HK-2 (cell line): ENCODE measurements around the gene NEU4.
"Not testable (repeated sequence)": the region's sequence is repeated elsewhere in the genome, so short reads cannot be mapped to it uniquely, and the experiment has no call there.

ENCODE experiments used
- DNase-seq: peaks from one replicate; pipeline ENCODE4 v3.0.0-alpha.2; 2018; ENCODE audit not compliant: unreplicated experiment

NEU4 gene, protein sequence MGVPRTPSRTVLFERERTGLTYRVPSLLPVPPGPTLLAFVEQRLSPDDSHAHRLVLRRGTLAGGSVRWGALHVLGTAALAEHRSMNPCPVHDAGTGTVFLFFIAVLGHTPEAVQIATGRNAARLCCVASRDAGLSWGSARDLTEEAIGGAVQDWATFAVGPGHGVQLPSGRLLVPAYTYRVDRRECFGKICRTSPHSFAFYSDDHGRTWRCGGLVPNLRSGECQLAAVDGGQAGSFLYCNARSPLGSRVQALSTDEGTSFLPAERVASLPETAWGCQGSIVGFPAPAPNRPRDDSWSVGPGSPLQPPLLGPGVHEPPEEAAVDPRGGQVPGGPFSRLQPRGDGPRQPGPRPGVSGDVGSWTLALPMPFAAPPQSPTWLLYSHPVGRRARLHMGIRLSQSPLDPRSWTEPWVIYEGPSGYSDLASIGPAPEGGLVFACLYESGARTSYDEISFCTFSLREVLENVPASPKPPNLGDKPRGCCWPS

DNA sequence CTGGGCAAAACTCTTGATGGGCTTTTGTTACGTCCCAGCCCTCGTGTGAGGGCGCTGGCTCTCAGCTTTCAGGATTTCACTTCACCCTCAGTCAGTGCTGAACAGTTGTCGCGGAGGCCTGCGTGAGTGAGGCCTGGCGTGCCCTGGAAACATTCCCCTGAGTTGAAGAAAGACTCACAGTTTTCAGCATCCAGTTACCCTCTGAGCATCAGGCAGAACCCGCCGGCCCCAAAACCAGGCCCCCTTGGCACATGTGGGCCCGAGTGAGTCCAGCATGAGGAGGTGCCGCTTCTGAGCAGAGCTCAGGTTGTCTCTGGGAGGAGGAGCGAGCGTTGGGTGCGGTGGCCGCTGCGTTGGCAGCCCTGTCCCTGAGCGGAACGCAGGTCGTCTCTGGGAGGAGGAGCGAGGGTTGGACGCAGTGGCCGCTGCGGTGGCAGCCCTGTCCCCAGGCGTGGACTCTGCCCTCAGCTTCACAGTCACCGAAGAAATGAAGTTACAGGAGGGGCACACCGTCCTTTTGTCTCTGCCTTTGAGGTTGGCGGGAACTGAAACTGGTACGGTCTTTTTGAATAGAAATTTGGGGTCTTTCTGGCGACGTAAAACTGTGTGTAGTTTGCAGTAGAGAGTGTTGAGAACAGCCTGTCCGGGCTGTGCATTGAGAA, at the start of gene NEU4:
TSS of gene NEU4 (plus strand) at position 473 of the 662 bp plus-strand sequence. CDS start 5,292 bp downstream, outside the sequence.
- DNase-seq, result no peak

DNA sequence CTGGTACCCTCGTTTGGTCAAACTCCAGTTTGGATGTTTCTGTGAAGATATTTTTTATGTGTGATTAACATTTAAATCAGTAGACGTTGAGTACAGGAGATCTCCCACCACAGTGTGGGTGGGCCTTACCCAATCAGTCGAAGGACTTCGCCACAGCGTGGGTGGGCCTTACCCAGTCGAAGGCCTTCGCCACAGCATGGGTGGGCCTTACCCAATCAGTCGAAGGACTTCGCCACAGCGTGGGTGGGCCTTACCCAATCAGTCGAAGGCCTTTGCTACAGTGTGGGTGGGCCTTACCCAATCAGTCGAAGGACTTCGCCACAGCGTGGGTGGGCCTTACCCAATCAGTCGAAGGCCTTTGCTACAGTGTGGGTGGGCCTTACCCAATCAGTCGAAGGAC, 49.1 kb upstream of the NEU4 start:
- not testable (repeated sequence) for DNase-seq

GRCh38 chr2:241760301-241760771, 48.7 kb upstream of the NEU4 start:
- no peak for DNase-seq

GRCh38 chr2:241762321-241762932, 46.6 kb upstream of the NEU4 start:
- no peak for DNase-seq

DNA sequence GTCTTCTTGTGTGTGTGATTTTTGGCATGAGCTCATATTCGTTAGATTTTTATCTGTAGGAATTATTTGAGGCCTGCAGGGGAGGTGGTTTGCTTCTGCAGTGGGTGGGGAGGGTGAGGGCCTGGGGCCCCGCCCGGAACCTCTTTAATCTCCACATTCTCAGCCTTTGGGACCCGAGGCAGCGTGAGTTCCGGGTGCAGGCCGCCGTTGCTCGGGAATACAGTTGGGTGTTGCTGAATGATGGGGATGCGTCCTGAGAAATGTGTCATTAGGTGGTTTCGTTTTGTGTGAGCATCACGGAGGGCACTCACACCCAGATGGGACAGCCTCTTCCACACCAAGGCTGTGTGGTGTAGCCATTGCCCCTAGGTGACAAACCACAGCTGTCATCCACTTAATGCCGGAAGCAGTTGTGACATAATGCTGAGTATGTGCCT, 46.0 kb upstream of the NEU4 start:
- DNase-seq, result no peak

GRCh38 chr2:241763551-241764274, 45.3 kb upstream of the NEU4 start:
- DNase-seq, result no peak

DNA sequence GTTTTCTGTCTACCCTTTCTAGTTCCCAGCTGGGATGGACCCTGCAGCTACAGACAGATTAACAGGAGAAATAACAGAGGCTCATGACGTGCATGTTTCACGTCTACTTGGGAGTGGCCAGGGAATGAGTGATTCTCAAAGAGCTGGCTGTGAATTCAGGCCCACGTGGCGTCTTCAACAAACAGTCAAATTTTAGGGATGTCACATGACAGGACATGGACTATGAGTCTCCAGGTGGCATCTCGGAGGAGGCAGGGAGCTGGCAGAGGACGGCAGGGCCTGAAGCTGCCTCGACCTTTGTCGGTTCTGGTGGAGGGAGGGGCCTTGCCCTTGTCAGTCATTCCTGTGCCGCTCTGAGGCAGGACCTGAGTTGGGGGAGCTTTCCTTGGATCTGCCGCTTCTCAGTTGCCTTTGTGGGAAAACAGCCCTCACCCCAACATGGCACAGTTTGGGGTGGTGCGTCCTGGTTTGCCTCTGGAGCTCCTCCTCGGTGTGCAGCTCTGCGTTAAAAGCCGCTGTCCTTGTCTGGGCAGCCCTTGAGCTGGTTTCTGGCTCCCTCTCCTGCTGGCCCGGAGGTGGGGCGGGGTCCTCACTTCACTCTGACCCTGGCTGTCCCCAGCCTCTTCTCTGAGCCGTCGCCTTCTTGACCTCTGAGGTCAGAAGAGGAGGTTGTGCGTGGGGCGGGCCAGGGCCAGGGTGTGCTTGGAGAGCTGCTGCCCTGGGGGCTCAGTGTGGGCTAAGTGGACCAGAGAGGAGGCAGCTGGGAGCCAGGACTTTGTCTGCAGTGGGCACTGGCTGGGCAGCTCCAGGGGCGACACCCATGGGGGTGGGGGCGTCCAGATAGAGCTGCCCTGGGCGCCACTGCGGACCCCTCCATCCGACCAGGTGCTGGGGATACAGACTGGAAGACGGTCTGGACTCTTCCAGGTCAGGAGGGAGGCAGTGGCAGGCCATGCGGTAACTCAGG, 44.4 kb upstream of the NEU4 start:
- no peak for DNase-seq

DNA sequence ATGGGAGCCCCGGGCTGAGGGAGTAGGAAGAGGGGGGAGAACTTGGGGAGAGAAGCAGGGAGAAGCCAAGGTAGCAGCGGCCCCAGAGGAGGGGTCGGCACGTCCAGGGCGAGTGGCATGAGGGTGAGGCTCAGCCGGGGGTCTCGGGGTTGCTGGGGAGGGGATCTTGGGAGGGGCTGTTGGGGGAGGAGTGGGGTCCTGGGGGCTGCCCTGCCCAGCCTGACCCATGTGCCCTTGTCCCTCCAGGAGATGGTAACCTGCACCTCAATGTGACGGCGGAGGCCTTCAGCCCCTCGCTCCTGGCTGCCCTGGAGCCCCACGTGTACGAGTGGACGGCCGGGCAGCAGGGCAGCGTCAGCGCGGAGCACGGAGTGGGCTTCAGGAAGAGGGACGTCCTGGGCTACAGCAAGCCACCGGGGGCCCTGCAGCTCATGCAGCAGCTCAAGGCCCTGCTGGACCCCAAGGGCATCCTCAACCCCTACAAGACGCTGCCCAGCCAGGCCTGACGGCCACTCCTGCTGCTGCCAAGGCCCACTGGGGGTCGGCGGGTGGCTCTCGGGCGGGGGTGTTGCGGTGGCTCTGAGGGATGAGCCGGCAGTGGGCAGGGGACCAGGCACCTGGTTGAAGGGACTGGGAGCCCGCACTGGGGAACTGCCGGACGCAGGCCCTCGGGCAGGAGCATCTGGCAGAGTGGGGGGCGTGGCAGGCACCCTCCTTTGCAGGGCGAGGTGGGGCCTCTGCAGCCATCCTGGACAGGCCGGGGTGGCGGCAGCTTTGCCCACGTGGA, 41.3 kb upstream of the NEU4 start:
- no peak for DNase-seq

DNA sequence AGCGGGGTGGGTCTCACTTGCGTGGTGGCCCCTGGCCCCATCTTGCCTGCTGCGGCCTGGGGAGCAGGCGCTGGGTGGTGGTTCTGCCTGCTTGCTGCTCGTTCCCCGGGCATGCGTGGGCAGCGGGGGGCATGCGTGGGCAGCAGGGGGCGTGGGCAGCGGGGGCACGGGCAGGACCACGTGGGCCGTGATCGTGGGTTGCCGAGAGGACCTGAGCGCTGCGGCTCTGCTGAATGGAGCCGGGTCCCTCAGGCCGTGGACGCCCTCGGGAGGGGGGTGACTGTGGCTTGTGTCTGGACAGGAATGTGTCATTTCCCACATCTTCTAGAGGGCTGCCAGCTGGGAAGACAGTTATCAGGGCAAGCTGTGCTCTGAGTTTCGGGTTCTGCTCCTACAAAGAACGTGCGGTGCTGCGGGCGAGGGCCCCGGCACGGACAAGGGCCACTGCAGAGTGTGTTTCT, 40.7 kb upstream of the NEU4 start:
- DNase-seq, result no peak

- DNase-seq, result no peak
Measured at GRCh38 chr2:241768850-241769249, 40.1 kb upstream of the NEU4 start.

- no peak for DNase-seq
Measured at GRCh38 chr2:241769819-241770184, 39.2 kb upstream of the NEU4 start.

DNA sequence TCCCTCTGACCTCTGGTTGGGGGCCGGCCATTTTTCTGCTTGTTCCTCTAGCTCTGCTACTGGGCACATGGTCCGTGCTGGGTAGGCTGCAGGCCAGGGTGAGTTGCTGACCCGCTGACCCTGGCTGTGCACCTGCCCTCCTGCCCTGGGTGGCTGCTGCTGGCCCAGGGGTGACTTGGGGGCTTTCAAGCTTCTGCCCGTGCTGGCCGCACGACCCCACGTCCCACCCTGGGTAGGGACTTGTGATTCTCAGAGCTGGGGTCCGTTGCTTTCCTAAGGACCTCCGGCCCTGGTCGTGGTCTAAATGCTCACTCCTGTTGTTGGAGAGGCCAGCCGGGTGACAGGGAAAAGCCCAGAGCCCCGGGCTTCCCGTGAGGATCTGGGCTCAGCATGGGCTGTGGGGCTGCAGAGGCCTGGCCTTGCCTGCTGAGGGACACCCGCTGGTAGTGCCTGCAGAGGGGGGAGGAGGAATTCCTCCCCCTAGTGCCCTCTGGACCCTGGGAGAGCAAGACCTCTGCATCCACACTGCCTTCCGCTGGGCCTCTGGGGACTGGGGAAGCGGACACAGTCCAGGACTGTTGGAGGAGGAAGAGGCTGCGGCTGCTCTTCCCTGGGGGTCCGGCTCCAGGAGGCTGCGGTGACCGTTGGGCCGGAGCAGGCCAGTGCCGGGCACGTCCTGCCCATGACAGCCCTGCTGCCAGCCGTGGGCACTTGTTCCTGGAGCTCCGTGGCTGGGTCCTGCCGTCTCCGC, 38.6 kb upstream of the NEU4 start:
- no peak for DNase-seq

DNA sequence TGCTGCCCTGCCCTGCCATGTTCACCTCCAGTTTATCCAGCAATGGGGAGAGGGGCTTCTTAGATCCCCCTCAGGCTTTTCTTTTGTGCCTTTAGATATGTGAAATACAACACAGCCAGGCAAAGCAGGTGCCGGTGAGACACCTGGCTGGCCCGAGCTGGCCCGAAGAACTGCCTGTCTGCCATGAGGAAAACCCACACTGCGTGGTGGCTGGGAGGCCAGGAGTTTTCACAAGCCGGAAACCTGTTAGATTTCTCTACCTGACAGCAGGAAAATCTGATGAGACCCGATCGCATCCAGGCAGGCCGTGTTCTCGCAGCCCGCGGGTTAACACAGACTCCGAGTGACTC, 38.1 kb upstream of the NEU4 start:
- no peak for DNase-seq

- DNase-seq, result no peak
Measured at GRCh38 chr2:241771286-241772062, 37.5 kb upstream of the NEU4 start.

DNA sequence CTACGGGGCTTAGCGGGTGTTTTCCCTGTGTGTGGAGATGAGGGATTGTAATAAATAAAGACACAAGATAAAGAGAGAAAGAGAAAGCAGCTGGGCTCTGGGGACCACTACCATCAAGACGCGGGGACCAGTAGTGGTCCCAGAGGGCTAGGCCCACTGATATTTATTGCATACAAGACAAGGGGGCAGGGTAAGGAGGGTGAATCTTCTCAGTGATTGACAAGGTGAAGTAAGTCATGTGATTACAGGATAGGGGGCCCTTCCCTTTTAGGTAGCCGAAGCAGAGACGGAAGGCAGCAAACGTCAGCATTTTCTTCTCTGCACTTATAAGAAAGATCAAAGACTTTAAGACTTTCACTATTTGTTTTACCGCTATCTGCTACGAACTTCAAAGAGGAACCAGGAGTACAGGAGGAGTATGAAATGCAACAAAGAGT, 36.9 kb upstream of the NEU4 start:
- DNase-seq, result no peak

DNA sequence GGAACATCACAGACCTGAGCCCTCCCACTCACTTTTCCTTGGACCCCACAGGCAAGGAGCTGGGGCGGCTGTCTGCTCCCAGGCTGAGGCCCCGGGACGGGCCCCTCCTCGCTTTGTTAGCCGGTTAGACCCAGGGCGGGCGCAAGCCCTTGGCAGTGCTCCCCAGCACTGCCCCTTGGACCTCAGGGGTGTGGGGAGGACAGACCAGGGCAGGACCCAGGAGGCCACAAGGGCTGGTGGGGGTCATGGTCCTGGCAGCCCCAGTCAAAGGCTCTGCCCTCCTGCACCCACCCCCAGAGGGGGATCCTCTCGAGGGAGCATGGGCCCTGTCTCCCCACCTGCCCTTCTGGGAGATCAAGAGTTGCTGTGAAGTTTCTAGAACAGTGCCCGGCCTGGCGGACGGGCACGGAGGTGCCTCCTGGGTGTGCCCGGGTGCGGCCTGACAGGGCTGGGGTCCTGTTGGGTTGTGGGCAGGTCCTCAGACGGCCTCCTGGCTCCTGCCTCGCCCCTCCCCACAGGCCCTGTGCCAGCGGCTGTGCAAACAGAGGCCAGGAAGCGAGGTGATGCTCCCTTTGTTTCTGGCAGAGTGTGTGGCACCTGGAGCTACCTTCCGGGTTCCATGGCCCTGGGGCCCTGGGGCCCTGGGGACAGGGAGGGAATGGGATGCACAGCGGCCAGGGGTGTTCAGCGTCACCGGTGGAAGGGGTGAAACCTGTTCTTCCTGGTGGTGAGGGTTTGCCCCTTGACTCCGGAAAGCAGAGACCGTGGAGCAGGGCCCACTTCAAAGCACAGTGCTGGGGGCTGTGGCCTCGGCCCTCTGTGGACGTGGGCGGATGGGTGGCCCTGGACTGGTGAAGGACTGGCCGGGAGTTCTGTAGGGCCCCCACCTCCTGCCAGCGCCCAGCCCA, 35.2 kb upstream of the NEU4 start:
- no peak for DNase-seq
